GM19452 (cell line): Measurements from ENCODE around the gene CMTM3.
"Not testable (repeated sequence)": the region's sequence is repeated elsewhere in the genome, so short reads cannot be mapped to it uniquely, and the experiment has no call there.

ENCODE experiments used
- ATAC-seq: cut with Tn5 transposase; IDR thresholded peaks from one replicate; pipeline ENCODE4 v1.9.1; 2021; ENCODE audit not compliant: unreplicated experiment

Gene CMTM3

GRCh38 chr16:66604376-66605176 lies at the start of gene CMTM3:
CMTM3 (plus strand) TSS chr16:66604704; CDS start chr16:66604806, 102 bp downstream.
- peak; percentile 56 for ATAC-seq

GRCh38 chr16:66560107-66560506 lies 44.4 kb upstream of the CMTM3 start:
- no peak for ATAC-seq

DNA sequence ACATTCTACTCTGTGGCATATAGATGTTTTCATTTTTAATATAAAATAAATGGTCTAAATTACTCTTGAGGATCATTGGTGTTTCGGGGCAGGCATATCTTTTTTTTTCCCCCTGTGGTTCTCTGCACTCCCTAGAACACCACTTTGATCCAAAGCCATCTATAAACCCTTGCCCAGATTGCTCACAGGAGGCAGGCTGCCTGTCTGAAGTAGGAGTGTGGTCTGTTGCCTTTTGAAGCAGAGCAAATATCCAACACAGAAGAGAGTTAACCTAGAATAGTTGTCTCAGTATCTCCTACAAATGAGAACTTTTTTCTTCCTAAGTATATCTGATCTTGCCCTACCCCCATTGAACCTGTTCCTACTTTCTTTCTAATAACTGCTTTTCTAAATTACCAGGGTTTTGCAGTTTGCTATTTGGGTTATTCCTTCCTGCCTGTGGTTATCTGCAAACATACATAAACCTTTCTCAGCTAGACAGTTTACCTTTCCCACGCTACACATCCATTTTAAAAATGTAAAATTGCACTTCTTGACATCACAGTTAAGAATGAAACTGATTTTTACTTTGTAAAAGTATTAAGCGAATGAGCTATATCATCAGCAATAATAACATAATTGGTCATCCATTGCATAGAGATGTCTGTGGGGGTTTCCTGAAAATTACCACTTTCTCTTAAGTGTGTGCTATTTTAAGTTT lies 43.0 kb upstream of the CMTM3 start:
- no peak for ATAC-seq

DNA sequence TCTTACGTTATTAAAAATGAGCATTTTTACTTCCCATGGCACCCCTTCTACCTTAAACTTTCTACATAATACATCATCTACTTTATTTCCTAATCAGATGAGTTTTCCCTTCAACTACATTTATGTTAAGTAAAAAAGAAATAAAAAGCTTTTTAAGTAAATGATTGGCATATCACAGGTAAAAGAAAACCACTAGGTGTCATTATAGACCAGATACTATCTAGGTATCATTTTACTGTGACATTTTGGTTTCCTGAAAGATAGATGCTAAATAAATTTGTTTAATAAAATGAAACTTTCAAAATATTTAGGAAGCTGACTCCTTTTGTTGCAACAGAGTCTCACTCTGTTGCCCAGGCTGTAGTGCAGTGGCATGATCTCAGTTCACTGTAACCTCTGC lies 42.1 kb upstream of the CMTM3 start:
- no peak for ATAC-seq

DNA sequence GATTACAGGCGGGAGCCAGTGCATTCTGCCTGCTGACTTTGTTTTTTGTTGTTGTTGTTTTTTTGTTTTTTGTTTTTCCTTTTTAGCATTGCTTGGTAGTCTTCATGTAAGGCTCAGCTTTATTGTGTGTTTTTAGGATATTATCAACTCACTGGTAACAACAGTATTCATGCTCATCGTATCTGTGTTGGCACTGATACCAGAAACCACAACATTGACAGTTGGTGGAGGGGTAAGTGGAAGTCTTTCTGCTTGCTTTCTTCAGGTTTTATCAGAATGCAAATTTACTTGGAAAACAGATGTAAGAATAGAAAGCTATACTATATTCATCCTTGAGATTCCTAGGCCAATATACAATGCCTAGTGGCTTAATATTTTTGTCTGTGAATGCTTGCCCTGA lies 41.5 kb upstream of the CMTM3 start:
- ATAC-seq, result no peak

GRCh38 chr16:66563574-66564334 lies 40.8 kb upstream of the CMTM3 start:
- ATAC-seq, result no peak

GRCh38 chr16:66566051-66566901 lies 38.2 kb upstream of the CMTM3 start, which contains the start of gene CMTM1:
CMTM1 (plus strand) TSS chr16:66566439; CDS start chr16:66566514, 75 bp downstream.
- no peak for ATAC-seq

DNA sequence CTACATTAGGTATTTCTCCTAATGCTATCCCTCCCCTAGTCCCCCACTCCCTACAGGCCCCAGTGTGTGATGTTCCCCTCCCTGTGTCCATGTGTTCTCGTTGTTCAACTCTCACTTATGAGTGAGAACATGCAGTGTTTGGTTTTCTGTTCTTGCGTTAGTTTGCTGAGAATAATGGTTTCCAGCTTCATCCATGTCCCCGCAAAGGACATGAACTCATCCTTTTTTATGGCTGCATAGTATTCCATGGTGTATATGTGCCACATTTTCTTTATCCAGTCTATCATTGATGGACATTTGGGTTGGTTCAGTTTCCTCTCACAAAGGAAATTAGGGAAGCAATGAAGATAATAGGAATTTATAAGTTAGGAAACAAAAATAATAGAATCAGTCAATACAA lies 37.2 kb upstream of the CMTM3 start:
- not testable (repeated sequence) for ATAC-seq

GRCh38 chr16:66568355-66568754 lies 36.1 kb upstream of the CMTM3 start:
- ATAC-seq, result no peak

GRCh38 chr16:66569131-66569530 lies 35.4 kb upstream of the CMTM3 start:
- no peak for ATAC-seq

DNA sequence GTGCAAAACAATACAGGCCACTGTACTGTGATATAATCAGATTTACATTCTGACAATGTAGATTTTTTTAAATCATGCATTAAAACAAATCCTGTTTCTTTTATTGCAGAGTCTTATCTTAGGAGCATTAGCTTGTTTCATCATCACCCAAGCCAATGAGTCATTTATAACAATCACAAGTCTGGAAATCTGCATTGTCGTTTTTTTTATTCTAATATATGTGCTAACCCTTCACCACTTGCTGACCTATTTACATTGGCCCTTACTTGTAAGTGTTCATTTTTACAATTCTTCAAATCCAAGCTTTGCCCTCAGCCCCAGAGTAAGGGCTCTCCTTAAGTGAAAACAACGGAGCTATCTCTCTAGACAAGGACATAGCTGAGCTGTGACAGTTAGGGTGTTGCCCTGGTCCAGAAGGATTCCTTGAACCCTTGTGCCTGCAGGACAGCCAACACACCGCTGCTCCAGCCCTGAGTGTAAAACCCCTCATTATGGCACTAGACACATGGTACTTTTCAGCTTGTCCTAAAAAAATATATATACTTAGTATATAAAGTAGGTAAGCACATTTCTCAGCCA lies 34.6 kb upstream of the CMTM3 start:
- no peak for ATAC-seq

GRCh38 chr16:66572356-66572755 lies 32.1 kb upstream of the CMTM3 start:
- ATAC-seq, result no peak

GRCh38 chr16:66574081-66574480 lies 30.4 kb upstream of the CMTM3 start:
- ATAC-seq, result no peak

DNA sequence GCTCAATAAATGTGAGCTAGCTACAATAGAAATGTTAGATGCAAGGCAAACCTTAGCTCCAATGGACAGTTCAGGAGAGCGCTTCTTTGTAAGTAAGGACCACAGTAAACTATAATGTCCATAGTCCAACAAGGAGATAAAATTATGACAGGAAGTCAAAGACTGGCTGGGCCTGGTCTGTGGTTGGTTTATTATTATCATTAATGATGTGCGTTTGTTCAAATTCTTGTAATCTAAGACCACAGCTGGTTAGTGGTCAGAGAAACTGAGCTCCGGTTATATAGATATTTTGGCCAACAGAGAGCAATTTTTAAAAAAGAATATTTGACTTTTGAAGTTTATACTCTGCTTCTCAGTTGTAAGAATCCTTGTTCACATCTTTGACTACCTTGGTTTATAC lies 30.0 kb upstream of the CMTM3 start:
- ATAC-seq, result no peak

DNA sequence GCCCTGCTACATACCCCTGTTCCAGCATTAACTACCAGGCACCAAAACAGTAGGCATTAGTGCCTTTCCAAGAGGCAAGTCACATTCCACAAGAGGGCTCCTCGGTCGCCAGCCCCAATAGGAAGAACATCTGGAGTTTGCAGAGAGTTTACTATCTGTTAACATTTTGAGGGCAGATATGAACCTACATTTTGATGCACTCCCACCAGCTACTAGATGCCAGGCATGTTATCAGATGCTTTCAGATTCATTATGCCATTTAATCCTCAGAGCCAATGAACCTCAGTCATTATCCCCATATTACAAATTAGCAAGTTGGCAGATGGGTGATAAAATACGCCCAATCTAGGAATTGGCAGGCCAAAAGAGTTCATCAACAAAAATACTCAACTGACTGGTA lies 29.4 kb upstream of the CMTM3 start:
- ATAC-seq, result no peak

DNA sequence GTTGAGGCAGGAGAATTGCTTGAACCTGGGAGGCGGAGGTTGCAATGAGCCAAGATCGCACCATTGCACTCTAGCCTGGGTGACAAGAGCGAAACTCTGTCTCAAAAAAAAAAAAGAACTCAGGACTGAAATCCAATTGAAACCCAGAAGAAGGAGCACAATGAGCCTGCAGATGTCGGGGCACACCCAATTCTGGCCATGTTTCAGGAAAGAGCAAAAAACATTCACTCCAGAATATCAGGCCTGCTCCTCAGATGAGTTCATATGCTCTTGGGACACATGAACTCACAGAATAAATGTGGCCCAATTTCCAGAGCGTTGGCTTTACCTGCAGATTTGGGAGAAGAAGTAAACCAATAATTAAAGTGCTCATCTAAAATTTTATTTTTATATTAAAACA lies 28.2 kb upstream of the CMTM3 start:
- no peak for ATAC-seq

- ATAC-seq, result no peak
Measured at GRCh38 chr16:66578651-66579531, 25.6 kb upstream of the CMTM3 start, which contains the start of gene CMTM2. CMTM2 (plus strand) TSS chr16:66579463; CDS start chr16:66579608, 145 bp downstream.

DNA sequence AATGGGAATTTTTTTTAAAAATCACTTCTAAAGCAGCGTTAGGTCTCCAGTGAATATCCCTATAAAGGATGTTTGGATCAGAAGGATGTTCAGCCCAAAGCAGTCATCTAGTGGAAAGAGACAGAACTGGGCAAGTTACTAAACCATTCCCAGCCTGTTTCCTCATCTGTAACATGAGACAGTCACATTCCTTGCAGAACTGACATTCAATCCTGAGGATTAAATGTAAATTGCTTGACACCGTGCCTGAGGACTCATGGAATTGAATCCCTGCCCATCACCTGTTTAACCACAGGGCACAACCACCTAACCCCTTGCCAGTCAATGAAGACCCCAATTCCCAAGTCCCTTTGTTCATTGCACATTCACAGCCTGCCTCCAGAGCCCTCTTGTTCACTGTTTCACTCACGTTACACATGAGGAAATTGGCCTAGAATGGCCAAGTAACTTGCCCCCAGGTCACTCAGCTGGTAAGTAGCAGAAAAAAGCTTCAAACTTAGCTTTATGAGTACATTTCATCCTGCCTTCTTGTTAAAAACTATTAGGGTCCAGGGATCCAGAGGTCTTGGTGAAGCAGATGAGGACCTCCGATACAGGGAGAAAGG lies 23.8 kb upstream of the CMTM3 start:
- no peak for ATAC-seq
